Mesenteric fat pad (tissue), 1 donor: ENCODE results near the gene DRD1. TPM values are rescaled to one million over a fixed set of nuclear protein-coding genes. Genes with fewer than 3 reads are reported as not detected.
"Not testable (repeated sequence)": the region's sequence is repeated elsewhere in the genome, so short reads cannot be mapped to it uniquely, and the experiment has no call there.

Experiments
- DNase-seq: peaks from one replicate; pipeline ENCODE4 v3.0.0-alpha.2; 2020; ENCODE audit warnings: low spot score
- total RNA-seq: library from RNA; stranded (reverse); fragmentation: NEBNext Ultra II Directional; extraction: Animal tissue kit (Norgen Biotek cat#: 25700); gene quantifications from one replicate; pipeline ENCODE4 v1.2.1, GENCODE V29; 2021
- donor health status: DM: yes; HTN: yes; CAD: no.

DRD1 gene
- total RNA-seq, 1 donor from 2014 or later = 1.1 TPM

GRCh38 chr5:175434800-175435199 is 9.2 kb downstream of the DRD1 start:
- DNase-seq = no peak

GRCh38 chr5:175427762-175428161 is 16.2 kb downstream of the DRD1 start:
- no peak for DNase-seq

GRCh38 chr5:175424594-175424993 is 19.4 kb downstream of the DRD1 start:
- not testable (repeated sequence) for DNase-seq

GRCh38 chr5:175422058-175422457 is 21.9 kb downstream of the DRD1 start:
- no peak for DNase-seq

- DNase-seq = no peak
Observed at GRCh38 chr5:175420383-175420782, 23.6 kb downstream of the DRD1 start.

- no peak for DNase-seq
Observed at GRCh38 chr5:175418251-175418650, 25.7 kb downstream of the DRD1 start.

- DNase-seq = no peak
Observed at GRCh38 chr5:175417384-175417783, 26.6 kb downstream of the DRD1 start.

GRCh38 chr5:175415303-175415702 is 28.7 kb downstream of the DRD1 start:
- DNase-seq = no peak

GRCh38 chr5:175410926-175411325 is 33.1 kb downstream of the DRD1 start:
- DNase-seq = no peak

GRCh38 chr5:175406300-175406699 is 37.7 kb downstream of the DRD1 start:
- DNase-seq = no peak

- not testable (repeated sequence) for DNase-seq
Observed at GRCh38 chr5:175397590-175398297, 46.2 kb downstream of the DRD1 start.

- DNase-seq = not testable (repeated sequence)
Observed at GRCh38 chr5:175395430-175395829, 48.6 kb downstream of the DRD1 start.

GRCh38 chr5:175394601-175395000 is 49.4 kb downstream of the DRD1 start:
- no peak for DNase-seq

GRCh38 chr5:175393897-175394296 is 50.1 kb downstream of the DRD1 start:
- DNase-seq = no peak

- no peak for DNase-seq
Observed at GRCh38 chr5:175392236-175392635, 51.7 kb downstream of the DRD1 start.

GRCh38 chr5:175390352-175391083 is 53.5 kb downstream of the DRD1 start:
- DNase-seq = no peak

Other genes starting within 250 kb of the DRD1 start
- 21.3 TPM for gene SFXN1, start 34.4 kb upstream of the DRD1 start, total RNA-seq
- gene HRH2, start 213.9 kb upstream of the DRD1 start, total RNA-seq = 12.5 TPM